SK-N-SH treated with all-trans-retinoic acid at 6 μM for 48 hours (cell line): Measurements from ENCODE around the gene OTX1.

ENCODE experiments used
- ESRRG ChIP-seq: fragments of 250-450 bp; sonication (Bioruptor Pico); IDR thresholded peaks from 2 replicates; pipeline ENCODE4 v1.6.1; 2021; ENCODE audit warnings: mild to moderate bottlenecking
- ZC3H10 ChIP-seq: fragments of 250-450 bp; sonication (Bioruptor Pico); IDR thresholded peaks from 2 replicates; pipeline ENCODE4 v1.5.1; 2021; ENCODE audit warnings: mild to moderate bottlenecking, moderate library complexity
- ZFP3 ChIP-seq: fragments of 250-450 bp; sonication (Bioruptor Pico); IDR thresholded peaks from 2 replicates; pipeline ENCODE4 v1.5.0; 2020; ENCODE audit warnings: mild to moderate bottlenecking, moderate library complexity
- ZNF8 ChIP-seq: fragments of 450-650 bp; formaldehyde crosslinking; IDR thresholded peaks from 2 replicates; pipeline ENCODE4 v1.5.0; 2020; ENCODE audit warnings: mild to moderate bottlenecking, moderate library complexity

DNA sequence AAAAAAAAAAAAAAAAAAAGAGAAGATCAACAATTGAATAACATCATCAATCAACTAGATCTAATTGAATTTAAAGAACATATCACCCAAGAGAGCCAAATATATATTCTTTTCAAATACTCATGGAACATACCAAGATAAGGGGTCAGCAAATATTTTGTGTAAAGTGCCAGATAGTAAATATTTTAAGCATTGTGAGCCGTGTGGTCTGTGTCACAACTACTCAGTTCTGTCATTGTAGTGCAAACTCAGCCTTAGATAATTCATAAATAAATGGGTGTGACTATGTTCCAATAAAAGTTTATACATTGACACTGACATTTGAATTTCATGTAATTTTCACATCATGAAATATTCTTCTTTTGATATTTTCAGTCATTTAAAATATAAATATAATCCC, 45.9 kb downstream of the OTX1 start:
- TF ChIP-seq ESRRG (CRISPR knock-in tag) (no peak), ZFP3 (CRISPR knock-in tag) (no peak), ZNF8 (CRISPR knock-in tag) (no peak), ZC3H10 (CRISPR knock-in tag) (no peak)
